H1 (cell line): ENCODE data around the gene HDAC8. TPM values are rescaled to one million over a fixed set of nuclear protein-coding genes. Genes with fewer than 3 reads are reported as not detected.

Experiments
- CTCF ChIA-PET: fragments of 300-600 bp; sonication (Branson Sonifier 250); formaldehyde crosslinking; loops from one replicate; lab custom pipeline; 2021; ENCODE audit not compliant: partially characterized antibody; lab: Charles Lee
- POLR2A ChIA-PET: fragments of 300-600 bp; sonication (Branson Sonifier 250); formaldehyde crosslinking; loops from one replicate; lab custom pipeline; 2021; ENCODE audit warnings: inconsistent platforms; ENCODE audit not compliant: partially characterized antibody; lab: Charles Lee
- DNase-seq, 2 experiments: peaks; one replicate each; pipeline versions ENCODE4 v3.0.0 to v3.0.0-alpha.2; 2010 to 2022; ENCODE audit warnings: low spot score in 2 of 2, low read depth in 1 of 2, mixed read lengths in 1 of 2
- FAIRE-seq: peaks from 2 replicates; lab custom pipeline; 2011; peaks lifted over from hg19 to GRCh38; lab: Jason Lieb, UNC
- H2AFZ ChIP-seq: 2 replicates; pipeline ENCODE4 v1.8.1; 2012; ENCODE audit warnings: low read length, inconsistent platforms
- H2AK5ac ChIP-seq: 2 replicates; pipeline ENCODE4 v1.6.1; 2013; ENCODE audit warnings: low read depth, low read length
- H2BK120ac ChIP-seq: replicated peaks from 2 replicates; pipeline ENCODE3; 2013; ENCODE audit warnings: low read depth, low read length, inconsistent platforms
- H2BK12ac ChIP-seq: 2 replicates; pipeline ENCODE4 v1.6.1; 2013; ENCODE audit warnings: low read depth, low read length
- H2BK15ac ChIP-seq: 2 replicates; pipeline ENCODE4 v1.6.1; 2013; ENCODE audit warnings: low read length
- H2BK20ac ChIP-seq: 2 replicates; pipeline ENCODE4 v1.6.1; 2013; ENCODE audit warnings: low read length
- H2BK5ac ChIP-seq: 2 replicates; pipeline ENCODE4 v1.6.1; 2013; ENCODE audit warnings: low read depth, low read length
- H3K14ac ChIP-seq: 2 replicates; pipeline ENCODE4 v1.6.1; 2013; ENCODE audit warnings: inconsistent platforms; ENCODE audit not compliant: insufficient read length
- H3K18ac ChIP-seq: 2 replicates; pipeline ENCODE4 v1.6.1; 2013; ENCODE audit warnings: low read length; ENCODE audit errors: extremely low read depth
- H3K23ac ChIP-seq: 2 replicates; pipeline ENCODE4 v1.6.1; 2013; ENCODE audit warnings: inconsistent platforms; ENCODE audit not compliant: insufficient read length
- H3K23me2 ChIP-seq: 2 replicates; pipeline ENCODE4 v1.6.1; 2013; ENCODE audit warnings: low read depth, low read length
- H3K27ac ChIP-seq: 2 replicates; pipeline ENCODE4 v1.6.1; 2011; ENCODE audit warnings: low read depth, low read length, inconsistent platforms
- H3K27me3 ChIP-seq, 4 experiments: replicated peaks in 1 of 4; 1 replicate in 1 of 4; 2 replicates in 3 of 4; pipeline versions ENCODE4 v1.6.1 to v1.8.1; 2011 to 2013; ENCODE audit warnings: low read length in 3 of 4, mild to moderate bottlenecking in 3 of 4, inconsistent platforms in 2 of 4, mixed read lengths in 2 of 4, moderate library complexity in 1 of 4; ENCODE audit not compliant: control insufficient read depth in 3 of 4, insufficient read depth in 3 of 4; ENCODE audit errors: extremely low read depth in 1 of 4
- H3K36me3 ChIP-seq, 4 experiments: 2 replicates each; pipeline versions ENCODE4 v1.6.1 to v1.8.1; 2011 to 2013; ENCODE audit warnings: mild to moderate bottlenecking in 4 of 4, low read length in 3 of 4, moderate library complexity in 2 of 4, control low read depth in 1 of 4, inconsistent platforms in 1 of 4; ENCODE audit not compliant: insufficient read depth in 4 of 4, control insufficient read depth in 2 of 4
- H3K4ac ChIP-seq: replicated peaks from 2 replicates; pipeline ENCODE3; 2013; ENCODE audit warnings: low read length, low read depth, mixed read lengths, inconsistent platforms; ENCODE audit not compliant: insufficient read length
- H3K4me1 ChIP-seq, 4 experiments: replicated peaks in 1 of 4; 1 replicate in 1 of 4; 2 replicates in 3 of 4; pipeline versions ENCODE4 v1.6.1 to v1.8.1; 2011 to 2013; ENCODE audit warnings: low read length in 3 of 4, inconsistent platforms in 2 of 4, mixed read lengths in 1 of 4; ENCODE audit not compliant: insufficient read depth in 4 of 4, control insufficient read depth in 3 of 4
- H3K4me2 ChIP-seq, 2 experiments: 2 replicates each; pipeline versions ENCODE4 v1.6.1 to v1.8.1; 2011 to 2013; ENCODE audit warnings: low read depth in 2 of 2, low read length in 2 of 2, control low read depth in 1 of 2, inconsistent platforms in 1 of 2, mild to moderate bottlenecking in 1 of 2; ENCODE audit not compliant: insufficient read depth in 1 of 2
- H3K4me3 ChIP-seq, 4 experiments: fragments of 200-600, 300-600 bp in 1 of 4; sonication (generic), shearing (Covaris generic), sonication (Bioruptor Twin) in 1 of 4; 2 replicates each; pipeline versions ENCODE4 v1.5.1 to v1.8.1; 2011 to 2016; ENCODE audit warnings: low read length in 4 of 4, low read depth in 3 of 4, control low read depth in 2 of 4, inconsistent platforms in 2 of 4, mild to moderate bottlenecking in 2 of 4, mixed read lengths in 1 of 4, moderate library complexity in 1 of 4; ENCODE audit not compliant: insufficient read depth in 2 of 4; ENCODE audit errors: extremely low read depth in 1 of 4
- H3K56ac ChIP-seq: replicated peaks from 2 replicates; pipeline ENCODE3; 2013; ENCODE audit warnings: low read depth, mild to moderate bottlenecking, mixed read lengths, low read length, inconsistent platforms; ENCODE audit not compliant: insufficient read length
- H3K79me1 ChIP-seq: 2 replicates; pipeline ENCODE4 v1.6.1; 2013; ENCODE audit warnings: low read depth, low read length, control low read depth
- H3K79me2 ChIP-seq, 2 experiments: 2 replicates each; pipeline versions ENCODE4 v1.6.1 to v1.8.1; 2012 to 2013; ENCODE audit warnings: low read length in 2 of 2, mild to moderate bottlenecking in 2 of 2, inconsistent platforms in 1 of 2; ENCODE audit not compliant: insufficient read depth in 2 of 2, control insufficient read depth in 1 of 2
- H3K9ac ChIP-seq, 4 experiments: replicated peaks in 1 of 4; 1 replicate in 1 of 4; 2 replicates in 3 of 4; pipeline versions ENCODE4 v1.6.1 to v1.8.1; 2011 to 2013; ENCODE audit warnings: low read depth in 3 of 4, low read length in 3 of 4, control low read depth in 2 of 4, mild to moderate bottlenecking in 2 of 4, moderate library complexity in 2 of 4, inconsistent platforms in 1 of 4; ENCODE audit errors: extremely low read depth in 1 of 4
- H3K9me3 ChIP-seq, 2 experiments: 2 replicates each; pipeline versions ENCODE4 v1.6.1 to v1.8.1; 2012 to 2013; ENCODE audit warnings: mild to moderate bottlenecking in 2 of 2, moderate library complexity in 2 of 2, control low read depth in 1 of 2, inconsistent platforms in 1 of 2, low read depth in 1 of 2, low read length in 1 of 2, mixed read lengths in 1 of 2; ENCODE audit not compliant: insufficient read depth in 2 of 2
- H4K20me1 ChIP-seq, 2 experiments: replicated peaks in 1 of 2; 2 replicates each; pipeline versions ENCODE3 to v1.8.1; 2011 to 2013; ENCODE audit warnings: inconsistent platforms in 2 of 2, low read length in 2 of 2, mild to moderate bottlenecking in 1 of 2; ENCODE audit not compliant: insufficient read depth in 2 of 2, control insufficient read depth in 1 of 2
- H4K5ac ChIP-seq: 2 replicates; pipeline ENCODE4 v1.6.1; 2013; ENCODE audit warnings: low read length, low read depth, mixed read lengths, inconsistent platforms; ENCODE audit not compliant: insufficient read length
- H4K8ac ChIP-seq: 2 replicates; pipeline ENCODE4 v1.8.0; 2013; ENCODE audit warnings: mild to moderate bottlenecking, moderate library complexity, low read length, inconsistent platforms; ENCODE audit not compliant: insufficient read depth; ENCODE audit errors: extremely low read depth
- H4K91ac ChIP-seq: replicated peaks from 2 replicates; pipeline ENCODE3; 2013; ENCODE audit warnings: low read length, mixed read lengths, inconsistent platforms; ENCODE audit not compliant: insufficient read length
- CREB1 ChIP-seq: IDR thresholded peaks from 2 replicates; pipeline ENCODE4 v1.6.1; 2012; ENCODE audit warnings: inconsistent platforms
- CTBP2 ChIP-seq: IDR thresholded peaks from 2 replicates; pipeline ENCODE4 v1.7.0; 2011; ENCODE audit warnings: borderline replicate concordance, mild to moderate bottlenecking, moderate library complexity, mixed read lengths, low read length; ENCODE audit not compliant: insufficient read depth, insufficient read length
- HDAC6 ChIP-seq: IDR thresholded peaks from one replicate; pipeline ENCODE4 v1.7.1; 2012; ENCODE audit warnings: low read depth, mild to moderate bottlenecking, inconsistent platforms, low read length, moderate library complexity
- SIRT6 ChIP-seq: IDR thresholded peaks from one replicate; pipeline ENCODE4 v1.7.1; 2012; ENCODE audit warnings: low read length, inconsistent platforms
- TEAD4 ChIP-seq: IDR thresholded peaks from 2 replicates; pipeline ENCODE4 v1.6.1; 2012; ENCODE audit warnings: low read depth, low read length, inconsistent platforms, mixed read lengths
- WGBS, 2 experiments: shearing (Covaris generic) in 1 of 2; methylation state at CpG; one replicate each; pipeline versions ENCODE4 v1.1.6 to v1.1.7; 2013 to 2015; ENCODE audit warnings: low lambda C conversion rate in 2 of 2, mixed read lengths in 2 of 2, inconsistent platforms in 1 of 2, low coverage in 1 of 2, missing lambda C conversion rate in 1 of 2; ENCODE audit not compliant: insufficient replicate concordance in 2 of 2, insufficient coverage in 1 of 2, insufficient read length in 1 of 2; ENCODE audit errors: extremely low coverage in 1 of 2, missing lambda C conversion rate in 1 of 2; 5-methylcytosine and 5-hydroxymethylcytosine counted together
- polyA plus RNA-seq, 7 experiments: library from polyadenylated mRNA; depleted of rRNA in 3 of 7; stranded (reverse) in 5 of 7; unstranded in 2 of 7; fragments of >200 nt in 5 of 7; fragments of 200-250 nt in 2 of 7; gene quantifications; 1 replicate in 5 of 7; 2 replicates in 1 of 7; 4 replicates in 1 of 7; pipeline versions ENCODE4 v1.2.1 to v1.2.3, GENCODE V29; 2011 to 2013; ENCODE audit warnings: missing spikeins in 2 of 7, mixed read lengths in 2 of 7
- total RNA-seq: library from RNA; stranded (reverse); fragmentation: NEBNext Ultra II Directional; extraction: Animal tissue kit (Norgen Biotek cat#: 25700); gene quantifications from 2 replicates; pipeline ENCODE4 v1.2.1, GENCODE V29; 2021
- TF ChIP-seq, protein P1 (sequence below): IDR thresholded peaks from 2 replicates; pipeline ENCODE4 v1.6.1; 2012; ENCODE audit warnings: inconsistent platforms

The HDAC8 gene
- total and polyA plus RNA-seq, 2 of the 8 experiments (the other 6 are each of a cell fraction or from before 2014, with no cell fraction given) = 9.7 to 20.3 TPM

DNA sequence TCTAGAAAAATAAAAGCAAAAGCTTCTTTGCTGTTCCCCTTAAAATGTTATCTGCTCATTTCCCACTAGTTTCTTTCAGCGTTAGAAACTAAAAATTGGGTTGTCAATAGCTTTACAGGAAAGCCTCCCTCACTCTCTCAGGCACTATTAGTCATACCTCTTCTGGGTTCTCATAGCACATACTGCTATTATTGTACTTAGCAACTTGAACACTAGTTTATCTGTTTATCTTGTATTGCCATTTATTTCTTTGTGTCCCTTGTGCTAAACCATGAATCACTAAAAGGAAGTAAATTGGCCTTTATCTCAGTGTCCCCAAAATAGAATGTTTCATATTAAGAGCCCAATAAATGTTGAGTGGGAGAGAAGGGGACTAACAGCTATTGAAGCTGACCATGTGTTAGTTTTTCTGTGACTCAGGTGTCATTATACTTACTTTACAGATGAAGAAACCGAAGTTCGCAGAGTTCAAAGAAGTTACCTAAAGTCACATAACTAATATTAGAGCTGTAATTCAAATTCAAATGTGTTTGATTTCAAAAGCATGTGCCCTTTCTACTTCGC lies 142.2 kb downstream of the HDAC8 start:
- no peak overlapping the region for H2BK12ac ChIP-seq
- H2BK120ac ChIP-seq = no peak overlapping the region
- no peak overlapping the region for H4K91ac ChIP-seq
- no peaks in the 10 kb centered on the region for H3K9me3 ChIP-seq
- H2AFZ ChIP-seq = no peak overlapping the region
- H3K56ac ChIP-seq = no peak overlapping the region
- H3K18ac ChIP-seq = no peak overlapping the region
- no peak overlapping the region for H3K27ac ChIP-seq
- DNase-seq = no peak
- no peaks in the 10 kb centered on the region for H3K36me3 ChIP-seq
- H3K23ac ChIP-seq = no peak overlapping the region
- H3K9ac ChIP-seq = no peak overlapping the region
- no peak overlapping the region for H3K4ac ChIP-seq
- peak; percentile 32 for FAIRE-seq
- H4K20me1 ChIP-seq = no peaks in the 10 kb centered on the region
- no peak overlapping the region for H3K14ac ChIP-seq
- no peak for TF ChIP-seq SIRT6
- no peak for TF ChIP-seq TEAD4
- TF ChIP-seq CREB1 = no peak
- TF ChIP-seq CTBP2 = no peak
- TF ChIP-seq, protein P1, sequence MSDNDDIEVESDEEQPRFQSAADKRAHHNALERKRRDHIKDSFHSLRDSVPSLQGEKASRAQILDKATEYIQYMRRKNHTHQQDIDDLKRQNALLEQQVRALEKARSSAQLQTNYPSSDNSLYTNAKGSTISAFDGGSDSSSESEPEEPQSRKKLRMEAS = no peak
- TF ChIP-seq HDAC6 = no peak
- no peak overlapping the region for H2BK5ac ChIP-seq
- no peaks in the 10 kb centered on the region for H3K23me2 ChIP-seq
- no peak overlapping the region for H4K8ac ChIP-seq
- H3K4me1 ChIP-seq = no peaks in the 10 kb centered on the region
- no peak overlapping the region for H2BK15ac ChIP-seq
- H2AK5ac ChIP-seq = no peak overlapping the region
- H3K27me3 ChIP-seq = no peaks in the 10 kb centered on the region
- WGBS, 2 experiments = 92% methylated on average over 4 of the region's 4 CpGs; no CpG with 5 or more reads in 1 of the 2 experiments
- CTCF ChIA-PET = no interaction called here
- H3K79me2 ChIP-seq = no peaks in the 10 kb centered on the region
- no peak overlapping the region for H2BK20ac ChIP-seq
- no peak overlapping the region for H4K5ac ChIP-seq
- no peaks in the 10 kb centered on the region for H3K79me1 ChIP-seq
- no peak overlapping the region for H3K4me2 ChIP-seq
- POLR2A ChIA-PET = no interaction called here
- H3K4me3 ChIP-seq = no peak overlapping the region
